ENCODE results near the gene PTPN21.
"Not testable (repeated sequence)": the region's sequence is repeated elsewhere in the genome, so short reads cannot be mapped to it uniquely, and the experiment has no call there.

The PTPN21 gene

GRCh38 chr14:88551980-88552431 is 2.8 kb downstream of the PTPN21 start:
- peak; percentile 59 for DNase-seq

GRCh38 chr14:88551094-88551870 is 3.5 kb downstream of the PTPN21 start:
- DNase-seq = peak; percentile 90

- no peak for DNase-seq
Observed at GRCh38 chr14:88550078-88550477, 4.7 kb downstream of the PTPN21 start.

GRCh38 chr14:88547386-88547780 is 7.4 kb downstream of the PTPN21 start:
- no peak for DNase-seq

GRCh38 chr14:88546621-88547385 is 8.0 kb downstream of the PTPN21 start:
- peak; percentile 91 for DNase-seq

GRCh38 chr14:88545256-88545655 is 9.6 kb downstream of the PTPN21 start:
- DNase-seq = no peak

GRCh38 chr14:88542857-88543795 is 11.7 kb downstream of the PTPN21 start:
- DNase-seq = peak; percentile 56

GRCh38 chr14:88541324-88541723 is 13.5 kb downstream of the PTPN21 start:
- DNase-seq = no peak

GRCh38 chr14:88535813-88536212 is 19.0 kb downstream of the PTPN21 start:
- DNase-seq = no peak

GRCh38 chr14:88535149-88535548 is 19.7 kb downstream of the PTPN21 start:
- DNase-seq = peak; percentile 30

- DNase-seq = no peak
Observed at GRCh38 chr14:88533064-88533602, 21.7 kb downstream of the PTPN21 start.

- DNase-seq = not testable (repeated sequence)
Observed at GRCh38 chr14:88529889-88530288, 24.9 kb downstream of the PTPN21 start.

GRCh38 chr14:88522393-88522792 is 32.4 kb downstream of the PTPN21 start:
- DNase-seq = no peak

GRCh38 chr14:88521818-88522217 is 33.0 kb downstream of the PTPN21 start:
- DNase-seq = no peak

- no peak for DNase-seq
Observed at GRCh38 chr14:88519907-88520306, 34.9 kb downstream of the PTPN21 start.

GRCh38 chr14:88518592-88519512 is 36.0 kb downstream of the PTPN21 start:
- DNase-seq = no peak

- no peak for DNase-seq
Observed at GRCh38 chr14:88516861-88517357, 37.9 kb downstream of the PTPN21 start.

GRCh38 chr14:88515499-88516221 is 39.1 kb downstream of the PTPN21 start:
- no peak for DNase-seq

GRCh38 chr14:88507208-88507607 is 47.6 kb downstream of the PTPN21 start:
- no peak for DNase-seq

GRCh38 chr14:88505621-88506020 is 49.2 kb downstream of the PTPN21 start:
- DNase-seq = no peak

GRCh38 chr14:88504602-88505001 is 50.2 kb downstream of the PTPN21 start:
- no peak for DNase-seq

Measured in NCI-H82 (cell line).